Measurements from ENCODE around the gene SLC39A2. TPM values are rescaled to one million over a fixed set of nuclear protein-coding genes. Genes with fewer than 3 reads are reported as not detected.
"Not testable (repeated sequence)": the region's sequence is repeated elsewhere in the genome, so short reads cannot be mapped to it uniquely, and the experiment has no call there.

SLC39A2 gene
- total RNA-seq, 6 experiments from 2014 or later, result 0.15 TPM; not detected in 5

- H3K9me3 Mint-ChIP-seq, result no peaks in the 10 kb centered on the region
- H3K4me3 Mint-ChIP-seq, result no peak overlapping the region
These were observed 954 bp upstream of the SLC39A2 start for GRCh38 chr14:20998139-20998538.

GRCh38 chr14:20999591-20999990 is 498 bp downstream of the SLC39A2 start:
- Mint-ChIP-seq H3K36me3 (ENCODE audit: low read depth) (peaks cover 14% of the 10 kb centered on the region), H3K27me3 (ENCODE audit: insufficient read depth) (no peaks in the 10 kb centered on the region), H3K4me3 (no peak overlapping the region), H3K27ac (no peak overlapping the region), H3K9me3 (no peaks in the 10 kb centered on the region), H3K4me1 (ENCODE audit: low read depth) (peaks cover 21% of the 10 kb centered on the region)
- no peak for TF ChIP-seq CTCF (IDR thresholded peaks at IDR 0.05)
- no peak for DNase-seq

More at GRCh38 chr14:20998139-20998538, 954 bp upstream of the SLC39A2 start:
- H3K27ac Mint-ChIP-seq, result peak overlapping the region; percentile 59; the same call in 1 of the 2 replicates
- H3K4me1 Mint-ChIP-seq (ENCODE audit: low read depth), result peaks cover 21% of the 10 kb centered on the region
- no peak for TF ChIP-seq CTCF (IDR thresholded peaks at IDR 0.05)
- no peak for DNase-seq
- peaks cover 24% of the 10 kb centered on the region for H3K36me3 Mint-ChIP-seq (ENCODE audit: low read depth)
- no peaks in the 10 kb centered on the region for H3K27me3 Mint-ChIP-seq (ENCODE audit: insufficient read depth)

GRCh38 chr14:21001218-21001617 is 2.1 kb downstream of the SLC39A2 start:
- no peak for DNase-seq
- Mint-ChIP-seq H3K4me3 (no peak overlapping the region), H3K4me1 (ENCODE audit: low read depth) (peaks cover 21% of the 10 kb centered on the region), H3K27me3 (ENCODE audit: insufficient read depth) (no peaks in the 10 kb centered on the region), H3K9me3 (no peaks in the 10 kb centered on the region), H3K36me3 (ENCODE audit: low read depth) (peaks cover 4% of the 10 kb centered on the region; the same call in 1 of the 2 replicates), H3K27ac (no peak overlapping the region)
- no peak for TF ChIP-seq CTCF (IDR thresholded peaks at IDR 0.05)

GRCh38 chr14:21003788-21004346 is 4.8 kb downstream of the SLC39A2 start:
- no peak for DNase-seq
- Mint-ChIP-seq H3K36me3 (ENCODE audit: low read depth) (no peaks in the 10 kb centered on the region), H3K4me3 (no peak overlapping the region), H3K4me1 (ENCODE audit: low read depth) (peaks cover 10% of the 10 kb centered on the region), H3K27ac (no peak overlapping the region), H3K9me3 (no peaks in the 10 kb centered on the region), H3K27me3 (ENCODE audit: insufficient read depth) (no peaks in the 10 kb centered on the region)
- no peak for TF ChIP-seq CTCF (IDR thresholded peaks at IDR 0.05)

- DNase-seq; H3K9me3 Mint-ChIP-seq; H3K27me3 Mint-ChIP-seq (ENCODE audit: insufficient read depth): not testable (repeated sequence)
These were observed 10.6 kb downstream of the SLC39A2 start for GRCh38 chr14:21009721-21010120.

GRCh38 chr14:21011136-21011535 is 12.0 kb downstream of the SLC39A2 start:
- Mint-ChIP-seq H3K27me3 (ENCODE audit: insufficient read depth) (peaks cover 9% of the 10 kb centered on the region), H3K9me3 (no peaks in the 10 kb centered on the region), H3K36me3 (ENCODE audit: low read depth) (no peaks in the 10 kb centered on the region), H3K27ac (no peak overlapping the region), H3K4me3 (no peak overlapping the region), H3K4me1 (ENCODE audit: low read depth) (no peaks in the 10 kb centered on the region)
- no peak for TF ChIP-seq CTCF (IDR thresholded peaks at IDR 0.05)
- DNase-seq, result no peak

More at GRCh38 chr14:21009721-21010120, 10.6 kb downstream of the SLC39A2 start:
- not testable (repeated sequence) for H3K36me3 Mint-ChIP-seq (ENCODE audit: low read depth); H3K4me1 Mint-ChIP-seq (ENCODE audit: low read depth); H3K4me3 Mint-ChIP-seq; H3K27ac Mint-ChIP-seq
